GM10847 (cell line): Measurements from ENCODE around the gene DENND1A.

Experiments used
- POLR2A ChIP-seq: IDR thresholded peaks from 2 replicates; pipeline ENCODE4 v1.6.1; 2011; ENCODE audit not compliant: insufficient read length; ENCODE audit errors: extremely low read depth

The DENND1A gene

DNA sequence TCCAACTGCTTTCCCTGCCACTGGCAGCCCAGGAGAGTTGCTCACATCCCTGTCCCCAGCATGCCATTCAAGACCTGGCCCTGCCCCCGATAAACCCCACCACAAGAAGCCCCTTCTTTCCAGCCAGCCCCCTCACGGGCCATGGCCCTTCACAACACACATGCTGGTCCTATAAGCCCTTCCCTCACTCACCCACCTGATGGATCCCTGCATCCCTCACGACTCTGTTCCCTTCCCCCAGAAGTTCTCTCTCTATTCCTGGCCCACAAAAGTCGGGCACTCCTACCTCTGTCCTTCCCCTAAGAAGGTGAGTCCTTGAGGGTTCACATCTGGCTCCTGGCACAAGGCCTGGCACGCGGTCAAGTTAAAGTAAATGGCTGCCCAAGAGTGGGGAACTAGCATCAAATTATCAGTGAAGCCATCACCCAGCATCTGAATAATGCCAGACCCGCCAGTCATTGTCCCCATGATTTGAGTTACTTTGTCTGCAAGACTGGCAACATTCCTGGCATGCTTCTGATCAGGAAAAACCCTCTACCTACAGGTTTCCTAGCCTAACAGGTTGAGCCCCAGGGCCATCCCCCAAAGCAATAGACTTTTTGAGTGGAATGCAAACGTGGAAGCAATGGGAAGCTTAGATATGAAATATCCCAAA, 508.0 kb downstream of the DENND1A start:
- TF ChIP-seq POLR2A = no peak

DNA sequence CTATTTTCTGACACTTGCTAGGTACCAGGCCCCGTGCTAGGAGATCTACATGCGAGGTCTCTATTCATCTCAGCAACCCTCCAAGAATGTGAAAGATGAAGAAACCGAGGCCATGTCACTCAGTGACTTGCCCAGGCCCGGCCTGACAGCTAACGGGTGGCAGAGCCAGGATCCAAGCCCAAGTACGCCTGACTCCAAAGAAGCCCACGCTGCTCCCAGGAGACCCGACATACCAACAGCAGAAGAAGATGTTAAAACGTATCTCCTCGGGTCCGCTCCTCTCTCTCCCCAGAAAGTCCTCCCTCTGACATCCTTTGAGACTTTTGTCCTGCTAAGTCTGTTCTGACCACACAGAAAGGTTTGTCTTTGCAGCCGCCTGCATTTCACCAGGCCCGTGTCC, 508.7 kb downstream of the DENND1A start:
- no peak for TF ChIP-seq POLR2A

DNA sequence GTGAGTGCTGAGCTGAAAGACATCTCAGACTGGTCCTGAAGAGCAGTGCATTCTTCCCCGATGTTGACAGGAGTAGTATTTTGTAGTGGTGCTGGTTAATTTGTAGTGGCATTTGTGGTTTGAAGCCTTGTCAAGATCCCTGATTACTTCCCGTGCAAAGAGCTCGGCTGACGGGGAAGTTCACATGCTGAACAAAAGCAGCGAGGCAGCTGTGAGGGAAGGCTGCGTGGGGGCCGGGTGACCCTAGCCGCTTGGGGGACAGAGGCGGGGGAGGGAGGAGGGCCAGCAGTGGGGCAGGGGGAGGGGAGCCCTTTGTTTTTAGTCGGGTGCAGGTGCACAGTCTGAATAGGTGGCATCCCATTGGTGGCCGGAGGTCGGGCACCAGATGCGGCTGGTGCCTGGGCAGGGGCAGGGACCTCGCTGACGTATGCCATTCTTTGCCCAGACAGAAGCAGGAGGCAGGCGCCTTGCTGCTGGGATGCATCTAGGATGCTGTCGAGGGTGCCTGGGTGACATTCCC, 509.3 kb downstream of the DENND1A start:
- TF ChIP-seq POLR2A = no peak

DNA sequence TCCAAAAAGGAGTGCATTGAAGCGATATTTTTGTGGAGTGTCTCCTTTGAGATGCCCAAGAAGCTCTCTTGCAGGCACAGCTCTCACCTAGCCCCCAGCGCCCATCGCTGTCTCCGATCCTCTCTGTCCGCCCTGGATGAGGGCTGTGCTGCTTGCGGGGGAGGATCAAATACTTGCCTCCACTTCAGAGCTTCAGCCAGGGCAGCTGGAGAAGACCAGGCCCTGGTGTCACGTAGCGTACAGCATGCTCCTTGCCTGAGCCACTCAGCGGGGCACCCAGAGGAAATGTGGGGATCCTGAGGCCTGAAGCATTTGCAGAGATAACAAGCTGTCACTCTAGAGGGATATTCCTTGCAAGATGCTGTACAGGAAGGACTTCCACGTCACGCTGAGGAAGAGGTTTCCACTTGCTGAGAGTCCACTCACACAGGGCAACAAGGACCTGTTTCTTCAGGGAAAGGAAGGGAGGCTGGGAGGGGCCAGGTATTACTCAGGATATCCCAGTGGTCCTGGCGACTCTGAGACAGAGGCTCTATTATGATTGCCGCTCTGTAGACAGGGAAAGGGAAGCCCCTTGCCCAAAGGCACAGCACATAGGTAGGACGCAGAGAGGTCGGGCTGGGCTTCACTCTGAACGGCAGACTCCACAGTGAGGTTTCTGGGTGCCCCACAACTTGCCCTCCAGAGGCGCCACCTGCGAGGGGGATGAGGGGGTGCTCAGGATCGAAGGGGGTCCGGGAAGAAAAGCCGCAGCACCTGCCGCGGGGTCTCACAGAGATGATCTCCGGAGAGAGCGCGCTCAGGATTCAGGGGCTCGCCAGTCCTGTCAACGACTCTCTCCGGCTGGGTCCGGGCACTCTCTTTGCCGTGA, 510.0 kb downstream of the DENND1A start:
- no peak for TF ChIP-seq POLR2A

DNA sequence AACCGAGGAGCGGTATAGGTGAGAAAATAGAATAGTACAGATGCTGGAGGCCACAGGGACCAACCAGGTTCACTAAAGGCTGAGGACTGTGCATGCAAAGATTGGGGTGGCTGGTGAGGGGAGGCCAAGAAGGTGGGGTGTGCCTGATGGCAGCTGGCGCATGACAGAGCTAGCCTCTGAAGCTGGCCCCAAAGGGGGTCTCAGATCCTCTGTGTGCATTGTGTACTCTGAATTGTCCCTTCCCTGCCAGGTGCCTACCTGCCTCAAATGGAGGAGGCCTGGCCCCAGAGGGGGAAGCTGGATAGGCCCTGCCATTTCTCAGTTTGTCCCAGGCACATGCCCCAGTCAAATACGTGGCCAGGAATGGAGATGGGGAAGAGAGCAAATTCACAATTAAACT, 510.8 kb downstream of the DENND1A start:
- no peak for TF ChIP-seq POLR2A

DNA sequence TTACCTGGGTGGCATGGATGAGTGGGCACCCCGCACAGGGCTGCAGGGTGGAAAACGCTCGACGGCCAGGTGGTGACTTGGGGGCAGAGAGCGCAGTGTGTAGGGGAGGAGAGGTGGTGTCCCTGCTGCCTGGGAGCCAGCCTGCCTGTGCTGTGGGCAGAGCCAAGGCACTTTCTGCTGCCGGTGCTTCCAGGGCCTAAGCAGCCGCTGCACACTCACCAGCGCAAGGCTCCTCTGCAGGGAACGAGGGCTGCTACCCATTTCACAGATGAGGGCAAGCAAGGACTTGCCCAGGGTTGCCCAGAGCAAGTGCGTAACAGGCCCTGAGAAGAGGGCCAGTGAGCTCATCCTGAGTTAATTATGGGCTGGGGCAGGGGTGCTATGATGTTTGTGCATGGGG, 511.4 kb downstream of the DENND1A start:
- no peak for TF ChIP-seq POLR2A

DNA sequence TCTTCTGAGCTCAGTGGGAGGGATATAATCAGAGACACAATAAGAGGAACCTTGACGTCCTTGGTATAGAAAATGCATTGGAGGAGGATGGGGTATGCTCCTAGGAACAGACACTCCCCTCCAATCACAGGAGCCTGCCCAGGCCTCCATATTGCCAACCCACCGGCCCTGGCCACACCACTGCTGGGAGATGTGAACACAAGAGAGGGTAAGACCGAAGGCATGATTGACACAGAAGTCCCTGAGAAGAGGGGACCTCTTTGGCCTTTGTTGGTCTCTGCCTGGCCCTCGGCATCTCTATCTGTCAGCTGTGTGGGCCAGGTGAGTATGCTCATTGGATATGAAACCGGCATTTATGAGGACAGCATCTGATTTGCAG, 511.9 kb downstream of the DENND1A start:
- TF ChIP-seq POLR2A = no peak

DNA sequence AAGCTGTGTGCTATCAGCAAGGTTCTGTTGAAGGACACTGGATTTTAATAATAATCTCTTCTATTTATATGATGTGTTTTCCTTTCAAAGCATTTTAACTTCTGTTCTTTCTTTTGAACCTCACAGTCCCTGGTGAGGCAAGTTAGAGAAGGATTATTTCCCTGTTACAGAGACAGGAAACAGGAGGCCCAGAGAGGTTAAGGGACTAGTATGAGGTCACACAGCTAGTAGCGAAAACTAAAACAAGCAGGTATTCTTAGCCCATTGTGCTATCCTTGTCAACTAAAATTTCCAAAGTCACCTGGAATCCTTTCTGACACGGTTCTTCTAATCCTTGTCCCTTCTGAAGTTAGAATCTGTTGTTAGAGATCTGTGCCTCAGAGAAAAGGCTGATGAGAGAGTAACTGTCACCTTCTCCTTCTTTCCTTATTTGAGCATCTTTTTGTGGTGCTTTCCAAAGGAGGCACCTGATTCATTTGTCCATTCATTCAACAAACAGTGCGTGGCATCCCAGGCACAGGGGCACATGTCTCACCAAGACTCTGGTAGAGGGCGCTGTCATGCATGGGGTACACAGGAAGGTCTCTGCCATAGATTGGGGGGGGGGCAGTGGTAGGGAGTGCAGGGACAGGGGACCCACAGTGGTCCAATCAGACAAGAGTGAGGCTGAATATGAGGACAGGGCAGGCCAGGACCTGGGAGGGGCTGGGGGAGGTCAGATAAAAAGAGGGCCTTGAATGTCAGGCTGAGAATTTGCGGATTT, 512.5 kb downstream of the DENND1A start:
- no peak for TF ChIP-seq POLR2A

DNA sequence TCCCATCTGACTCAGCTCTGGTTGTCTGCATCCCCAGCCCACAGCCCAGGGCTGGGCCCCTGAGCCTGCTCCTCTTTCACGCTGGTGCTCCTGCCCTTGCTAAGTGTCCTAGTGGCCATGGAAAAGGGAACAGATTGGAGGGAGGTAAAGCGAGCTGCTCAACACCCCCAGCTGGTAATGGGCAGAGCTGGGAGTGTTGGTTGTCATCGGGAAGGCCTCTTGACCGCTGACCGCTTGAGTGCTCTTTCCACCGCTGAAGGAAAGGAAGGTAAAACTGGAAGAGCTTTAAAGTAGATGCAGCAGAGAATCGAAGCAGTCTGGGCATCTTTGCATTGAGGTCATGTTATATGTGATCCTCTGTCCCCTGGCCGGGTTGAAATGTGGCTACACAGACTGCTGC, 513.8 kb downstream of the DENND1A start:
- no peak for TF ChIP-seq POLR2A

DNA sequence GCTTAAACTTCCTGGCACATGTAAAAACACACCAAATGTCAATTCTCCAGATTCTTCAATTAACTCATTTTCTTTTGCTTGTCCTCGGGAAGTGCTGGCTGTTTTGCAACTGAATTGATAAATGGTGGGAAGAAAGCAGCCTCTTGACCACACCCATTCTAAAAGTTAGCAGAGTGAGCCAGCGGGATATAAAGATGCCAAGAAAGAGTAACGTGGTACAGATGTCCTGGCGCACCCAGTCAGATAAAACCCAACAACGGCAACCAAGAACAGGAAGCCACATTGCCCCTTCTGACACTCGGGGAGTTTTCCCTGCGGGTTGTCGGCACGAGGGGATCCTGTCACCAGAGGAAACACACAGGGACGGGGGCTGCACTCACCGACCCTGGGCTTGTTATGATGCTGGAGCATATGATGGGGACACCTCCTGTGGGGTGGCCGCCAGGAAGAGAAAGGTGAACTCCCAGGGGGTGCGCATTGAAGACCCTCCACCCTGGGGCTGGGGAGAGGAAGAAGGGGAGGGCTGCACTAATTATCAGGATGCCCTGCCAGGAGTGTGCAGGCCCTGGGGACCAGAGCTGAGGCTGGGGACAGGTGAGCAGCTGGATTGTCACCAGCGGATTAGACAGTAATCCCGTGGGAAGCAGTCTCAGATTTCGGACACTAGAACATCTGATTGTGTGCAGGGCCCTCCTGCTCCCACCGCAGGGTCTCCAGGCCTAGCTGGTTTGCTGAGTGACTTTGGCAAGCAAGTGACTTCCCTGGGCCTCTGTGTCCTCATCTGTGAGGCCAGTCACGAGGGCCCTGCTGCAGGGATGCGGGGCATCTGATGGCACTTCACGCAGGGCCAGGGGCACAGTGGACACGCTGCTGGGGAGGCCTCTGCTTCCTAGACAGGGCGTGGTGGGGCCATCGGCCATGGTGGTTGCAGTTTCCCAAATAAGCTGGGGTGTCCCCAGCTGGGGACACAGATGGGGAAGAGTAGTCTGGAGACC, 514.7 kb downstream of the DENND1A start:
- TF ChIP-seq POLR2A = no peak

DNA sequence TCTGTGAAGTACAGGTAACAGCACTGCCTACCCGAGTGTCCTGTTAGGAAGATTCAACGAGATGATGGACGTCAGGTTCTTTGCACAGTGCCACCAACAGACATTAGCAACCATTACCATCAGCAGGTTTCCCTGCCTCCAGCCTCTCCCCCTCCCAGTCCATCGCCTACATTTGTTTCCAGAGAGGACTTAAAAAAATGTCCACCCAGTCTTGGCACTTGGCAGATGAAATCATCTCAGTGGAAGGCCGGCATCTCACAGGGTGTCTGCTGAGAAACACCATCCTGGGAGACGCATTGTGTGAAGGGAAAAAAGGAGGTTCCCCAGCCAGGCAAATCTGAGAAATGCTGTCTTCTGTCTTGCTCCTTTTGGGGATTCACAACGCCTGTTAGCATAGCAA, 515.7 kb downstream of the DENND1A start:
- TF ChIP-seq POLR2A = no peak

DNA sequence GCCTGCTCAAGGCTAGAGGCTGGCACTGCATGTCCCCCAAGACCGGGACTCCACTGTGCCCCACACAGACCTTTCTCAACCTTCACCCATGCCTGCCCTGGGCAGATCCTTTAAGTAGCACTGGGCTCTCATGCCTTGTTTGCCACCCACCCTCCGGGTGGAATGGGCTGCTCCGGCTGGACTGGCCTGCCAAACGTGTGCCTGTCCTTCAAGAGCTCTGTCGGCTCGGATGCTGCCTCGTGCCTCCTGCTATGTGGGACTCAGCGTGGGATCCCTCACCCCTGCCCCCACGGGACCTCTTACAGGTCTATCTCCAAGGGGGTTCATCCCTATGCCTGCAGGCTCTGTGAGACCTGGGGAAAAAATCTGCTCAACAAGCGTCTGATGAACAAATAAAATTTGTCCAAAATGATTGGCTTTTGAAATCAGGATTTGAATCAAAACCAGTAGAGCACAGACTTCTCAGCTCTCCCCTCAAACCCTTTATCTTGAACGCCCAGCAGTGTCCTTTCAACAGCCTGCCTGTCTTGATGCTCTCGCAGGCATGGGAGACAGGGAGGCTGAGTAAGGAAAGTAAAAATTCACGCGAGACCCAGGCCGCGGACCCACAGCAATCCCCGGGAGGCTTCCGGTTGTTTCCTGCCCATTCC, 517.6 kb downstream of the DENND1A start:
- TF ChIP-seq POLR2A = no peak

DNA sequence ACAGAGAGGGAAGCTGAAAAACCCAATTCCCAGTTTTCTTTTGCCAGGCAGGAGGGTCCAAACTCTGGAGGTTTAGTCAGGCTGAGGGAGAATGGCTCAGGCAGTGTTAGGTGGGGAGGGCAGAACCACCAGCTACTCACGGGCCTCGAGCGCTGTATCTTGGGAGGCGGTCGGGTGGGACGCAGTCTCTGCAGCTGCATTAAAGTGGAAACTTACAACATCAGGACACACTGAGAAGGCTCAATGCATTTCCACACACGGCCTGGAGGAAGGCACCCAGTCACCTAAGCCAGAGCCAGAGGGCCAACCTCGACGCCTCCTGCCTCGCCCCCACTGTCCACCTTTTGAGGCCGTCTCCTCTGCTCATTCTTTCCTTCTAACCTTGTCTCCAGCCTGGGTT, 518.3 kb downstream of the DENND1A start:
- no peak for TF ChIP-seq POLR2A

DNA sequence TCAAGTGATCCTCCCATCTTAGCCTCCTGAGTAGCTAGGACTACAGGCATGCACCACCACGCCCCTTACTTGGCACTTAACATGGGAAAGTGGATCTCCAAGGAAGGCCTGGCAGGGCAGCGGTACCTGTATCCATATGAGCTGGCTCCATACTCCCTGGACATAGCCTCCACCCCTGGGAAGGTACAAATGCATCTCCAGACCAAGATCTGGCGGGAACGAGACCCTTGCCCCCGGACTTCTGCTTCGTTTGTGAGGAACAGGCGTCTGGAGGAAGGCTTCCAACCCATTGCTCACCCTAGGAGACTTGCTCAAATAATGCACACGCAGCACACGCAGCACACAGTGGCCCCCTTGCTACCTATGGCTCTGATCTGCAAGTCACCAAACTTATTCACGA, 518.7 kb downstream of the DENND1A start:
- TF ChIP-seq POLR2A = no peak
